H1 (cell line): Measurements from ENCODE around the gene GJC2. TPM values are rescaled to one million over a fixed set of nuclear protein-coding genes. Genes with fewer than 3 reads are reported as not detected.

ENCODE experiments used
- CTCF ChIA-PET: fragments of 300-600 bp; sonication (Branson Sonifier 250); formaldehyde crosslinking; loops from one replicate; lab custom pipeline; 2021; ENCODE audit not compliant: partially characterized antibody; lab: Charles Lee
- POLR2A ChIA-PET: fragments of 300-600 bp; sonication (Branson Sonifier 250); formaldehyde crosslinking; loops from one replicate; lab custom pipeline; 2021; ENCODE audit warnings: inconsistent platforms; ENCODE audit not compliant: partially characterized antibody; lab: Charles Lee
- DNase-seq, 2 experiments: peaks; one replicate each; pipeline versions ENCODE4 v3.0.0 to v3.0.0-alpha.2; 2010 to 2022; ENCODE audit warnings: low spot score in 2 of 2, low read depth in 1 of 2, mixed read lengths in 1 of 2
- FAIRE-seq: peaks from 2 replicates; lab custom pipeline; 2011; peaks lifted over from hg19 to GRCh38; lab: Jason Lieb, UNC
- H2AFZ ChIP-seq: 2 replicates; pipeline ENCODE4 v1.8.1; 2012; ENCODE audit warnings: low read length, inconsistent platforms
- H2AK5ac ChIP-seq: 2 replicates; pipeline ENCODE4 v1.6.1; 2013; ENCODE audit warnings: low read depth, low read length
- H2BK120ac ChIP-seq: replicated peaks from 2 replicates; pipeline ENCODE3; 2013; ENCODE audit warnings: low read depth, low read length, inconsistent platforms
- H2BK12ac ChIP-seq: 2 replicates; pipeline ENCODE4 v1.6.1; 2013; ENCODE audit warnings: low read depth, low read length
- H2BK15ac ChIP-seq: 2 replicates; pipeline ENCODE4 v1.6.1; 2013; ENCODE audit warnings: low read length
- H2BK20ac ChIP-seq: 2 replicates; pipeline ENCODE4 v1.6.1; 2013; ENCODE audit warnings: low read length
- H2BK5ac ChIP-seq: 2 replicates; pipeline ENCODE4 v1.6.1; 2013; ENCODE audit warnings: low read depth, low read length
- H3K14ac ChIP-seq: 2 replicates; pipeline ENCODE4 v1.6.1; 2013; ENCODE audit warnings: inconsistent platforms; ENCODE audit not compliant: insufficient read length
- H3K18ac ChIP-seq: 2 replicates; pipeline ENCODE4 v1.6.1; 2013; ENCODE audit warnings: low read length; ENCODE audit errors: extremely low read depth
- H3K23ac ChIP-seq: 2 replicates; pipeline ENCODE4 v1.6.1; 2013; ENCODE audit warnings: inconsistent platforms; ENCODE audit not compliant: insufficient read length
- H3K23me2 ChIP-seq: 2 replicates; pipeline ENCODE4 v1.6.1; 2013; ENCODE audit warnings: low read depth, low read length
- H3K27ac ChIP-seq: 2 replicates; pipeline ENCODE4 v1.6.1; 2011; ENCODE audit warnings: low read depth, low read length, inconsistent platforms
- H3K27me3 ChIP-seq, 4 experiments: replicated peaks in 1 of 4; 1 replicate in 1 of 4; 2 replicates in 3 of 4; pipeline versions ENCODE4 v1.6.1 to v1.8.1; 2011 to 2013; ENCODE audit warnings: low read length in 3 of 4, mild to moderate bottlenecking in 3 of 4, inconsistent platforms in 2 of 4, mixed read lengths in 2 of 4, moderate library complexity in 1 of 4; ENCODE audit not compliant: control insufficient read depth in 3 of 4, insufficient read depth in 3 of 4; ENCODE audit errors: extremely low read depth in 1 of 4
- H3K36me3 ChIP-seq, 4 experiments: 2 replicates each; pipeline versions ENCODE4 v1.6.1 to v1.8.1; 2011 to 2013; ENCODE audit warnings: mild to moderate bottlenecking in 4 of 4, low read length in 3 of 4, moderate library complexity in 2 of 4, control low read depth in 1 of 4, inconsistent platforms in 1 of 4; ENCODE audit not compliant: insufficient read depth in 4 of 4, control insufficient read depth in 2 of 4
- H3K4ac ChIP-seq: replicated peaks from 2 replicates; pipeline ENCODE3; 2013; ENCODE audit warnings: low read length, low read depth, mixed read lengths, inconsistent platforms; ENCODE audit not compliant: insufficient read length
- H3K4me1 ChIP-seq, 4 experiments: replicated peaks in 1 of 4; 1 replicate in 1 of 4; 2 replicates in 3 of 4; pipeline versions ENCODE4 v1.6.1 to v1.8.1; 2011 to 2013; ENCODE audit warnings: low read length in 3 of 4, inconsistent platforms in 2 of 4, mixed read lengths in 1 of 4; ENCODE audit not compliant: insufficient read depth in 4 of 4, control insufficient read depth in 3 of 4
- H3K4me2 ChIP-seq, 2 experiments: 2 replicates each; pipeline versions ENCODE4 v1.6.1 to v1.8.1; 2011 to 2013; ENCODE audit warnings: low read depth in 2 of 2, low read length in 2 of 2, control low read depth in 1 of 2, inconsistent platforms in 1 of 2, mild to moderate bottlenecking in 1 of 2; ENCODE audit not compliant: insufficient read depth in 1 of 2
- H3K4me3 ChIP-seq, 4 experiments: fragments of 200-600, 300-600 bp in 1 of 4; sonication (generic), shearing (Covaris generic), sonication (Bioruptor Twin) in 1 of 4; 2 replicates each; pipeline versions ENCODE4 v1.5.1 to v1.8.1; 2011 to 2016; ENCODE audit warnings: low read length in 4 of 4, low read depth in 3 of 4, control low read depth in 2 of 4, inconsistent platforms in 2 of 4, mild to moderate bottlenecking in 2 of 4, mixed read lengths in 1 of 4, moderate library complexity in 1 of 4; ENCODE audit not compliant: insufficient read depth in 2 of 4; ENCODE audit errors: extremely low read depth in 1 of 4
- H3K56ac ChIP-seq: replicated peaks from 2 replicates; pipeline ENCODE3; 2013; ENCODE audit warnings: low read depth, mild to moderate bottlenecking, mixed read lengths, low read length, inconsistent platforms; ENCODE audit not compliant: insufficient read length
- H3K79me1 ChIP-seq: 2 replicates; pipeline ENCODE4 v1.6.1; 2013; ENCODE audit warnings: low read depth, low read length, control low read depth
- H3K79me2 ChIP-seq, 2 experiments: 2 replicates each; pipeline versions ENCODE4 v1.6.1 to v1.8.1; 2012 to 2013; ENCODE audit warnings: low read length in 2 of 2, mild to moderate bottlenecking in 2 of 2, inconsistent platforms in 1 of 2; ENCODE audit not compliant: insufficient read depth in 2 of 2, control insufficient read depth in 1 of 2
- H3K9ac ChIP-seq, 4 experiments: replicated peaks in 1 of 4; 1 replicate in 1 of 4; 2 replicates in 3 of 4; pipeline versions ENCODE4 v1.6.1 to v1.8.1; 2011 to 2013; ENCODE audit warnings: low read depth in 3 of 4, low read length in 3 of 4, control low read depth in 2 of 4, mild to moderate bottlenecking in 2 of 4, moderate library complexity in 2 of 4, inconsistent platforms in 1 of 4; ENCODE audit errors: extremely low read depth in 1 of 4
- H3K9me3 ChIP-seq, 2 experiments: 2 replicates each; pipeline versions ENCODE4 v1.6.1 to v1.8.1; 2012 to 2013; ENCODE audit warnings: mild to moderate bottlenecking in 2 of 2, moderate library complexity in 2 of 2, control low read depth in 1 of 2, inconsistent platforms in 1 of 2, low read depth in 1 of 2, low read length in 1 of 2, mixed read lengths in 1 of 2; ENCODE audit not compliant: insufficient read depth in 2 of 2
- H4K20me1 ChIP-seq, 2 experiments: replicated peaks in 1 of 2; 2 replicates each; pipeline versions ENCODE3 to v1.8.1; 2011 to 2013; ENCODE audit warnings: inconsistent platforms in 2 of 2, low read length in 2 of 2, mild to moderate bottlenecking in 1 of 2; ENCODE audit not compliant: insufficient read depth in 2 of 2, control insufficient read depth in 1 of 2
- H4K5ac ChIP-seq: 2 replicates; pipeline ENCODE4 v1.6.1; 2013; ENCODE audit warnings: low read length, low read depth, mixed read lengths, inconsistent platforms; ENCODE audit not compliant: insufficient read length
- H4K8ac ChIP-seq: 2 replicates; pipeline ENCODE4 v1.8.0; 2013; ENCODE audit warnings: mild to moderate bottlenecking, moderate library complexity, low read length, inconsistent platforms; ENCODE audit not compliant: insufficient read depth; ENCODE audit errors: extremely low read depth
- H4K91ac ChIP-seq: replicated peaks from 2 replicates; pipeline ENCODE3; 2013; ENCODE audit warnings: low read length, mixed read lengths, inconsistent platforms; ENCODE audit not compliant: insufficient read length
- FOSL1 ChIP-seq: IDR thresholded peaks from 2 replicates; pipeline ENCODE4 v1.6.1; 2011; ENCODE audit warnings: mild to moderate bottlenecking, low read depth, low read length, moderate library complexity; ENCODE audit not compliant: insufficient read depth
- RBBP5 ChIP-seq: IDR thresholded peaks from 2 replicates; pipeline ENCODE4 v1.7.1; 2012; ENCODE audit warnings: low read depth, mild to moderate bottlenecking, inconsistent platforms, low read length, moderate library complexity, borderline replicate concordance
- SIN3A ChIP-seq, 2 experiments: IDR thresholded peaks in 1 of 2; conservative IDR thresholded peaks in 1 of 2; 2 replicates each; pipeline ENCODE4 v1.6.1; 2011 to 2012; ENCODE audit warnings: low read length in 2 of 2, improper control_type of control experiment in 1 of 2, low read depth in 1 of 2, mild to moderate bottlenecking in 1 of 2
- SP2 ChIP-seq: IDR thresholded peaks from 2 replicates; pipeline ENCODE4 v1.6.1; 2012; ENCODE audit warnings: mild to moderate bottlenecking, low read length, inconsistent platforms
- WGBS, 2 experiments: shearing (Covaris generic) in 1 of 2; methylation state at CpG; one replicate each; pipeline versions ENCODE4 v1.1.6 to v1.1.7; 2013 to 2015; ENCODE audit warnings: low lambda C conversion rate in 2 of 2, mixed read lengths in 2 of 2, inconsistent platforms in 1 of 2, low coverage in 1 of 2, missing lambda C conversion rate in 1 of 2; ENCODE audit not compliant: insufficient replicate concordance in 2 of 2, insufficient coverage in 1 of 2, insufficient read length in 1 of 2; ENCODE audit errors: extremely low coverage in 1 of 2, missing lambda C conversion rate in 1 of 2; 5-methylcytosine and 5-hydroxymethylcytosine counted together
- polyA plus RNA-seq, 7 experiments: library from polyadenylated mRNA; depleted of rRNA in 3 of 7; stranded (reverse) in 5 of 7; unstranded in 2 of 7; fragments of >200 nt in 5 of 7; fragments of 200-250 nt in 2 of 7; gene quantifications; 1 replicate in 5 of 7; 2 replicates in 1 of 7; 4 replicates in 1 of 7; pipeline versions ENCODE4 v1.2.1 to v1.2.3, GENCODE V29; 2011 to 2013; ENCODE audit warnings: missing spikeins in 2 of 7, mixed read lengths in 2 of 7
- total RNA-seq: library from RNA; stranded (reverse); fragmentation: NEBNext Ultra II Directional; extraction: Animal tissue kit (Norgen Biotek cat#: 25700); gene quantifications from 2 replicates; pipeline ENCODE4 v1.2.1, GENCODE V29; 2021
- TF ChIP-seq, protein P1 (sequence below): IDR thresholded peaks from 2 replicates; pipeline ENCODE4 v1.6.1; 2011; ENCODE audit warnings: low read depth, mild to moderate bottlenecking, low read length; ENCODE audit not compliant: insufficient read depth
- TF ChIP-seq, protein P2 (sequence below): IDR thresholded peaks from 2 replicates; pipeline ENCODE4 v1.6.1; 2012; ENCODE audit warnings: inconsistent platforms
- TF ChIP-seq, protein P3 (sequence below): IDR thresholded peaks from 2 replicates; pipeline ENCODE4 v1.6.1; 2012; ENCODE audit warnings: low read length, inconsistent platforms

Gene GJC2
- total and polyA plus RNA-seq, 2 of the 8 experiments (the other 6 are each of a cell fraction or from before 2014, with no cell fraction given): 0.17 to 0.54 TPM

DNA sequence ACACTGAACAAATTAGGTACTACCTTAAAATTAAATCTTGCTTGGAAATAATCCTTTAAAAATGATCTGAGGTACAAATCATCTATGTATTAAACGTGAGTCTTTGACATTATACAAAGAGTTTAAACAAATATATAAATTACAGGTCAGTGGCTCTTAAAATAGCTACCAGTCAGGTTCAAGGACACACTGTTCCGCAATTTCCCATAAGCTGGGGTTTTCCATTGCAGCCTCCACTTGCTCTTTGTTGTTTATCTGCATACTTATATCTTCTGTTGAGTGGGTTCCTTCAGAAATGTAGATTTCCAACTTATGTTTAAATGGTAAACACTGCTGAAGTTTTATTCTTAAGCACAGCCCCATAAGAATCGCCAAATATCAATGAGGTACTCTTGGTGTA, 34.9 kb upstream of the GJC2 start:
- H4K8ac ChIP-seq: no peak overlapping the region
- H4K20me1 ChIP-seq: no peaks in the 10 kb centered on the region
- H3K4ac ChIP-seq: no peak overlapping the region
- no peaks in the 10 kb centered on the region for H3K79me2 ChIP-seq
- peaks cover 0 to 3% (median 0%) of the 10 kb centered on the region in 4 experiments; a peak in 2 of 7 replicates for H3K4me1 ChIP-seq
- peaks cover 2% of the 10 kb centered on the region; the same call in 1 of the 2 replicates for H3K23me2 ChIP-seq
- H3K14ac ChIP-seq: no peak overlapping the region
- no peak overlapping the region for H3K4me2 ChIP-seq
- H2BK120ac ChIP-seq: no peak overlapping the region
- H2BK12ac ChIP-seq: no peak overlapping the region
- DNase-seq (no peak), FAIRE-seq (no peak)
- H3K27ac ChIP-seq: no peak overlapping the region
- H3K27me3 ChIP-seq: peaks cover 0 to 6% (median 4%) of the 10 kb centered on the region in 4 experiments; a peak in 2 of 7 replicates
- WGBS, 2 experiments: 85% methylated on average over 3 of the region's 3 CpGs; no CpG with 5 or more reads in 1 of the 2 experiments
- H3K4me3 ChIP-seq: no peak overlapping the region
- no peak overlapping the region for H4K5ac ChIP-seq
- TF ChIP-seq, protein P1, sequence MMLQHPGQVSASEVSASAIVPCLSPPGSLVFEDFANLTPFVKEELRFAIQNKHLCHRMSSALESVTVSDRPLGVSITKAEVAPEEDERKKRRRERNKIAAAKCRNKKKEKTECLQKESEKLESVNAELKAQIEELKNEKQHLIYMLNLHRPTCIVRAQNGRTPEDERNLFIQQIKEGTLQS: no peak
- TF ChIP-seq SP2 (no peak), SIN3A (conservative IDR thresholded peaks at IDR 0.05 in 1 of 2, IDR thresholded peaks at IDR 0.05 in 1 of 2; ENCODE audit: low read depth in 1 of 2, low read length in 2 of 2) (no peak), RBBP5 (no peak), FOSL1 (no peak)
- TF ChIP-seq, protein P2, sequence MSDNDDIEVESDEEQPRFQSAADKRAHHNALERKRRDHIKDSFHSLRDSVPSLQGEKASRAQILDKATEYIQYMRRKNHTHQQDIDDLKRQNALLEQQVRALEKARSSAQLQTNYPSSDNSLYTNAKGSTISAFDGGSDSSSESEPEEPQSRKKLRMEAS: no peak
- TF ChIP-seq, protein P3, sequence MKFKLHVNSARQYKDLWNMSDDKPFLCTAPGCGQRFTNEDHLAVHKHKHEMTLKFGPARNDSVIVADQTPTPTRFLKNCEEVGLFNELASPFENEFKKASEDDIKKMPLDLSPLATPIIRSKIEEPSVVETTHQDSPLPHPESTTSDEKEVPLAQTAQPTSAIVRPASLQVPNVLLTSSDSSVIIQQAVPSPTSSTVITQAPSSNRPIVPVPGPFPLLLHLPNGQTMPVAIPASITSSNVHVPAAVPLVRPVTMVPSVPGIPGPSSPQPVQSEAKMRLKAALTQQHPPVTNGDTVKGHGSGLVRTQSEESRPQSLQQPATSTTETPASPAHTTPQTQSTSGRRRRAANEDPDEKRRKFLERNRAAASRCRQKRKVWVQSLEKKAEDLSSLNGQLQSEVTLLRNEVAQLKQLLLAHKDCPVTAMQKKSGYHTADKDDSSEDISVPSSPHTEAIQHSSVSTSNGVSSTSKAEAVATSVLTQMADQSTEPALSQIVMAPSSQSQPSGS: no peak
- H3K9ac ChIP-seq: no peak overlapping the region
- H3K79me1 ChIP-seq: no peaks in the 10 kb centered on the region
- no peak overlapping the region for H2BK15ac ChIP-seq
- H3K18ac ChIP-seq: no peak overlapping the region
- H3K36me3 ChIP-seq: no peaks in the 10 kb centered on the region
- no peak overlapping the region for H3K23ac ChIP-seq
- no peak overlapping the region for H2BK5ac ChIP-seq
- H2AFZ ChIP-seq: no peak overlapping the region
- no peak overlapping the region for H2BK20ac ChIP-seq
- CTCF ChIA-PET: interaction anchor here (1.0 kb wide), 1 partner anchor 16 kb away, joined by 3 read pairs; no protein-coding TSS in a partner anchor
- H3K9me3 ChIP-seq: peaks cover 15 to 20% of the 10 kb centered on the region in 2 experiments
- no peak overlapping the region for H2AK5ac ChIP-seq
- POLR2A ChIA-PET: interaction anchor here (0.9 kb wide), 1 partner anchor 60 kb away, joined by 3 read pairs; no protein-coding TSS in a partner anchor
- no peak overlapping the region for H3K56ac ChIP-seq
- no peak overlapping the region for H4K91ac ChIP-seq
